Uterus (tissue), 4 donors: Measurements from ENCODE around the gene PTBP2. TPM values are rescaled to one million over a fixed set of nuclear protein-coding genes. Genes with fewer than 3 reads are reported as not detected.
"Not testable (repeated sequence)": the region's sequence is repeated elsewhere in the genome, so short reads cannot be mapped to it uniquely, and the experiment has no call there.

ENCODE experiments used
- DNase-seq, 2 donors: peaks; one replicate each; pipeline ENCODE4 v3.0.0-alpha.2; 2019 to 2020
- H3K27ac ChIP-seq, 2 donors: fragments of 200-600 bp; sonication (generic); 1 replicate in 1 of 2; 2 replicates in 1 of 2; pipeline ENCODE4 v1.5.1; 2016 to 2018
- H3K27me3 ChIP-seq, 2 donors: fragments of 200-600 bp; sonication (generic); one replicate each; pipeline ENCODE4 v1.5.1; 2018 to 2019; ENCODE audit warnings: control low read depth in 1 of 2
- H3K36me3 ChIP-seq, 2 donors: fragments of 200-600 bp; sonication (generic); one replicate each; pipeline ENCODE4 v1.5.1; 2019; ENCODE audit warnings: control low read depth in 1 of 2
- H3K4me1 ChIP-seq, 2 donors: fragments of 200-600 bp; sonication (generic); one replicate each; pipeline ENCODE4 v1.5.1; 2018 to 2019; ENCODE audit warnings: control low read depth in 1 of 2
- H3K4me3 ChIP-seq, 2 donors: fragments of 200-600 bp; sonication (generic); 1 replicate in 1 of 2; 2 replicates in 1 of 2; pipeline ENCODE4 v1.5.1; 2018 to 2019; ENCODE audit warnings: mild to moderate bottlenecking in 1 of 2
- H3K9me3 ChIP-seq, 2 donors: fragments of 200-600 bp; sonication (generic); one replicate each; pipeline ENCODE4 v1.5.1; 2019; ENCODE audit warnings: control low read depth in 1 of 2
- POLR2A ChIP-seq, 2 donors: fragments of 450-650 bp; IDR thresholded peaks; one replicate each; pipeline ENCODE4 v1.6.1; 2016; ENCODE audit warnings: antibody characterized with exemption in 2 of 2, mild to moderate bottlenecking in 1 of 2, moderate library complexity in 1 of 2
- intact Hi-C: fragments of 100-400 bp; cut with DNase I; formaldehyde crosslinking; loops from one replicate; pipeline ENCODE4 v1.15.1; 2023; ENCODE audit warnings: low total_unique reads
- total RNA-seq, 4 donors: library from RNA; depleted of rRNA in 3 of 4; stranded (reverse); fragments of >200 nt in 3 of 4; gene quantifications; one replicate each; pipeline versions ENCODE4 v1.1.0 to v1.2.4, GENCODE V29; 2014 to 2023
- TF ChIP-seq, protein P1 (sequence below), 4 experiments: fragments of 200-600 bp in 2 of 4; fragments of 450-650 bp in 2 of 4; sonication (generic) in 2 of 4; IDR thresholded peaks; one replicate each; pipeline ENCODE4 v1.5.1; 2016 to 2019; ENCODE audit warnings: antibody characterized with exemption in 4 of 4, mild to moderate bottlenecking in 2 of 4, moderate library complexity in 1 of 4
- donor health status: DM: yes; HTN: yes; CAD: no.

PTBP2 gene
- total RNA-seq, 4 donors from 2014 or later, result 32.3 to 189 (median 57.5) TPM

DNA sequence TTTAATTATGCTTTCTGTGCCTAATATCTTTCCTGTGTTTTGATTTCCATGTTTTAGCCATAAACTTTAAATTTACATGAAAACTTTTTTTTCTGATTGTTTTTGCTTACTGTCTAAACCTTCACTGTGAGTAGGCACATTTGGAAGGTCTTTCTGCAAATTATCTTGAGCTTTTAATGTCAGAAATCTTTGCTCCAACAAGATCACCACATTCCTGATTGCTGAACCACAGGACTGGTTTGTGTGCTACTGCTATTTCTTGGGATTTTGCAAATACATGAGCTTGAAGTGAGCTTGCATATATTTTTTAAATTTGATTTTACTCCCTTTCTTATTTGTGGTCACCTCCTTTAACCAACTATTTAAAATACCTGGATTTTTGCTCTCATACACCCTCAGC is 61.3 kb downstream of the PTBP2 start:
- DNase-seq, result no peak
- Histone ChIP-seq H3K4me3 (no peak overlapping the region), H3K27ac (no peak overlapping the region), H3K9me3 (no peaks in the 10 kb centered on the region), H3K4me1 (peaks cover 0 to 4% of the 10 kb centered on the region in 2 donors), H3K27me3 (no peaks in the 10 kb centered on the region), H3K36me3 (no peaks in the 10 kb centered on the region)
- TF ChIP-seq POLR2A (IDR thresholded peaks at IDR 0.05), result no peak
- TF ChIP-seq, protein P1, sequence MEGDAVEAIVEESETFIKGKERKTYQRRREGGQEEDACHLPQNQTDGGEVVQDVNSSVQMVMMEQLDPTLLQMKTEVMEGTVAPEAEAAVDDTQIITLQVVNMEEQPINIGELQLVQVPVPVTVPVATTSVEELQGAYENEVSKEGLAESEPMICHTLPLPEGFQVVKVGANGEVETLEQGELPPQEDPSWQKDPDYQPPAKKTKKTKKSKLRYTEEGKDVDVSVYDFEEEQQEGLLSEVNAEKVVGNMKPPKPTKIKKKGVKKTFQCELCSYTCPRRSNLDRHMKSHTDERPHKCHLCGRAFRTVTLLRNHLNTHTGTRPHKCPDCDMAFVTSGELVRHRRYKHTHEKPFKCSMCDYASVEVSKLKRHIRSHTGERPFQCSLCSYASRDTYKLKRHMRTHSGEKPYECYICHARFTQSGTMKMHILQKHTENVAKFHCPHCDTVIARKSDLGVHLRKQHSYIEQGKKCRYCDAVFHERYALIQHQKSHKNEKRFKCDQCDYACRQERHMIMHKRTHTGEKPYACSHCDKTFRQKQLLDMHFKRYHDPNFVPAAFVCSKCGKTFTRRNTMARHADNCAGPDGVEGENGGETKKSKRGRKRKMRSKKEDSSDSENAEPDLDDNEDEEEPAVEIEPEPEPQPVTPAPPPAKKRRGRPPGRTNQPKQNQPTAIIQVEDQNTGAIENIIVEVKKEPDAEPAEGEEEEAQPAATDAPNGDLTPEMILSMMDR (IDR thresholded peaks at IDR 0.05), result no peak
- intact Hi-C loops, result no loop called here

DNA sequence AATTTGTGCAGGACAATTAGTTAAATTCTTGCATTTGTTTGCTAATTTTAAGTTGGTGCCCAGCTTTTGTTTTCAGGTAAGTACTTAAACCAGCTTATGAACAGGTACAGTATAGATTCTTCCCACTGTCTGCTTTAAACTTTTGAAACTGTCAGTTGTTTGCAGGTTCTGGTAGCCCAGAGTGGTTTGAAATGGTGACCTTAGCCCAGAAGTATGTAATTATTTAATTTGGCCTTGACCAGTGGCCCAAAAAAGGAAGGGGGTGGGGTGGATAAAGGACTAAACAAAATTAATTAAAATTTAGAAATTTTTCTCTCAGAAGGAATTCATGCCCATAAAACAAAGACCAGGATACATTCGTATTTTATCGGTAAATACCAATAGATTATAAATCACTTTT is 69.0 kb downstream of the PTBP2 start:
- Histone ChIP-seq H3K27me3 (no peaks in the 10 kb centered on the region), H3K4me3 (no peak overlapping the region), H3K9me3 (no peaks in the 10 kb centered on the region), H3K36me3 (no peaks in the 10 kb centered on the region), H3K27ac (no peak overlapping the region), H3K4me1 (no peaks in the 10 kb centered on the region)
- no peak for DNase-seq
- TF ChIP-seq, protein P1 (IDR thresholded peaks at IDR 0.05), result no peak
- intact Hi-C loops, result no loop called here

DNA sequence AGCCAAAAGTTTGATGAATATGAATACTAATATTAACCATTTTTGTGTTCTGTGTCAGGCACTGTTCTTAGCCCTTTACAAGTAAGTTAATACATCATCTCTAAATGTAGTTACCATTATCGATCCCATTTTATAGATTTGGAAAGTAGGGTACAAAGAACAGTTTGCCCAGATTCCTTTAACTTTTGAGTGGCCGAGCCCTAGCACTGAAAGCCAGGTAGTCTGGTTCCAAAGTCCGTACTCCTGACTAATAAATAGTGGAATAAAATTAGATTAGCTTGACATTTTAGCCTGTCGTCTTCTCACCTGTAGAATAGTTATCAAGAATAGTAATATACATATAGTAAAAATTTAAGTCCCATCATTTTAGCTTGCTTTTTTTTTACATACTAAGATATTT is 70.6 kb downstream of the PTBP2 start:
- Histone ChIP-seq H3K36me3 (no peaks in the 10 kb centered on the region), H3K27ac (no peak overlapping the region), H3K4me1 (no peaks in the 10 kb centered on the region), H3K4me3 (no peak overlapping the region), H3K27me3 (no peaks in the 10 kb centered on the region), H3K9me3 (no peaks in the 10 kb centered on the region)
- intact Hi-C loops, result no loop called here
- no peak for TF ChIP-seq POLR2A (IDR thresholded peaks at IDR 0.05)
- TF ChIP-seq, protein P1 (IDR thresholded peaks at IDR 0.05), result no peak
- no peak for DNase-seq

DNA sequence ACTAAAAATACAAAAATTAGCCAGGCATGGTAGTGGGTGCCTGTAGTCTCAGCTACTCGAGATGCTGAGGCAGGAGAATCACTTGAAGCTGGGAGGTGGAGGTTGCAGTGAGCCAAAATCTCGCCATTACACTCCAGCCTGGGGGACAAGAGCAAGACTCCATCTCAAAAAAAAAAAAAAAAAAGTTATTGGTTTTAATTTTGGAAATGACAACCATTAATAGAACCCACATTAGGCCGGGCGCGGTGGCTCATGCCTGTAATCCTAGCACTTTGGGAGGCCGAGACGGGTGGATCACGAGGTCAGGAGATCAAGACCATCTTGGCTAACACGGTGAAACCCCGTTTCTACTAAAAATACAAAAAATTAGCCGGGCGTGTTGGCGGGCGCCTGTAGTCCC is 80.1 kb downstream of the PTBP2 start:
- H3K4me1 ChIP-seq, H3K27ac ChIP-seq, H3K36me3 ChIP-seq, H3K27me3 ChIP-seq, intact Hi-C loops, H3K4me3 ChIP-seq, DNase-seq, H3K9me3 ChIP-seq: not testable (repeated sequence)

DNA sequence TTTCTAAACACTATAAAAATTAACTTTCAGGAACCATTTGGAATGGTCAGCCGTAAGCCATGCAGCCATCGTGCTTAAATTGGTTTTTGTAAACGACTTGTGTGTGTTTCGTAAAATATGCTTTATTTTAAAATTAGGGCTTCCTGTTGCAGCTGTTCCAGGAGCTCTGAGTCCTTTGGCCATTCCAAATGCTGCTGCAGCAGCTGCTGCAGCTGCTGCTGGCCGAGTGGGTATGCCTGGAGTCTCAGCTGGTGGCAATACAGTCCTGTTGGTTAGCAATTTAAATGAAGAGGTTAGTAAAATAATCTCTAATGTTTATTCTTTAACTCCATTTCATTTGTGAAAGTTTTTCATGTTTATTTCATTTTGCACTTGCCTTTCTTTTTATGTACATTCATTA is 83.1 kb downstream of the PTBP2 start:
- H3K4me3 ChIP-seq, result no peak overlapping the region
- H3K36me3 ChIP-seq, result no peaks in the 10 kb centered on the region
- H3K9me3 ChIP-seq, result no peaks in the 10 kb centered on the region
- TF ChIP-seq, protein P1 (IDR thresholded peaks at IDR 0.05), result no peak
- no peak for TF ChIP-seq POLR2A (IDR thresholded peaks at IDR 0.05)
- intact Hi-C loops, result no loop called here
- no peaks in the 10 kb centered on the region for H3K27me3 ChIP-seq
- H3K27ac ChIP-seq, result no peak overlapping the region
- no peak for DNase-seq
- H3K4me1 ChIP-seq, result no peaks in the 10 kb centered on the region

DNA sequence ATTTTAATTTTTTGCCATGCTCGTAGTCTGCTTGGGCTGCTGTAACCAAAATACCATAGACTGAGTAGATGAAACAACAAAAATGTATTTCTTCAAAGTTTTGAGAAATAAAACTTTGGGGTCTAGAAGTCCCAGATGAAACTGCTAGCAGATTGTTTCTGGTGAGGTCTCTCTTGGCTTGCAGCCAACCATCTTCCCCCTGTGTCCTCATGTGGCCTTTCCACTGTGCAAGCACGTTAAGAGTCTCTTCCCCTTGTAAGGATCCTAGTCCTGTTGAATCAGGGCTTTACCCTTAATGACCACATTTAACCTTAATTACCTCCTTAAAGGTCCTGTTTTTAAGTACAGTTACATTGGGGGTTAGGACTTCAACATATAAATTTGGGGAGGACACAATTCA is 86.6 kb downstream of the PTBP2 start:
- Histone ChIP-seq H3K4me1 (no peaks in the 10 kb centered on the region), H3K27me3 (no peaks in the 10 kb centered on the region), H3K4me3 (no peak overlapping the region), H3K9me3 (no peaks in the 10 kb centered on the region), H3K27ac (no peak overlapping the region), H3K36me3 (no peaks in the 10 kb centered on the region)
- TF ChIP-seq POLR2A (IDR thresholded peaks at IDR 0.05), result no peak
- TF ChIP-seq, protein P1 (IDR thresholded peaks at IDR 0.05), result no peak
- no peak for DNase-seq
- intact Hi-C loops, result no loop called here
